ENCODE data around the gene KNL1.

Gene KNL1

DNA sequence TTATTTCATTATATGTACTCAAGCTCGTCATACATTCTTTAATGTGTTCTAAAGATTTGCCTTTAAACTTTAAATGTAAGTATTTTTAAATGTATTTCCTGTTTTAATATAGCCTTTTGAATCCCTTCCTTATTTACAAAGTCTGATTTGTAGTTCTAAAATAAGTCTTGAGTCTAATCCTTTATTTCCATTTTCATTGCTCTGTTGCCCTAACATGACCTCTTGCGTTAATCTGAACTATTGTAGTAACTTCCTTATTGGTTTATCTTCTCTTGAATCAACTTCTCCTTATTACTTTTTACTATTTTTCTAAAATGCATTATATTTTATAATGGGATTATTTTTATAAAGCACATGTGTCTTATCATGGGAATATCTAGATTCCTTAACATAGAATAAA, 24.0 kb downstream of the KNL1 start:
- H3K27ac ChIP-seq = no peak overlapping the region
- DNase-seq (ENCODE audit: low spot score) = no peak
- TF ChIP-seq, protein P1, sequence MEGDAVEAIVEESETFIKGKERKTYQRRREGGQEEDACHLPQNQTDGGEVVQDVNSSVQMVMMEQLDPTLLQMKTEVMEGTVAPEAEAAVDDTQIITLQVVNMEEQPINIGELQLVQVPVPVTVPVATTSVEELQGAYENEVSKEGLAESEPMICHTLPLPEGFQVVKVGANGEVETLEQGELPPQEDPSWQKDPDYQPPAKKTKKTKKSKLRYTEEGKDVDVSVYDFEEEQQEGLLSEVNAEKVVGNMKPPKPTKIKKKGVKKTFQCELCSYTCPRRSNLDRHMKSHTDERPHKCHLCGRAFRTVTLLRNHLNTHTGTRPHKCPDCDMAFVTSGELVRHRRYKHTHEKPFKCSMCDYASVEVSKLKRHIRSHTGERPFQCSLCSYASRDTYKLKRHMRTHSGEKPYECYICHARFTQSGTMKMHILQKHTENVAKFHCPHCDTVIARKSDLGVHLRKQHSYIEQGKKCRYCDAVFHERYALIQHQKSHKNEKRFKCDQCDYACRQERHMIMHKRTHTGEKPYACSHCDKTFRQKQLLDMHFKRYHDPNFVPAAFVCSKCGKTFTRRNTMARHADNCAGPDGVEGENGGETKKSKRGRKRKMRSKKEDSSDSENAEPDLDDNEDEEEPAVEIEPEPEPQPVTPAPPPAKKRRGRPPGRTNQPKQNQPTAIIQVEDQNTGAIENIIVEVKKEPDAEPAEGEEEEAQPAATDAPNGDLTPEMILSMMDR (IDR thresholded peaks at IDR 0.05) = no peak
- no peak overlapping the region for H3K4me3 ChIP-seq

DNA sequence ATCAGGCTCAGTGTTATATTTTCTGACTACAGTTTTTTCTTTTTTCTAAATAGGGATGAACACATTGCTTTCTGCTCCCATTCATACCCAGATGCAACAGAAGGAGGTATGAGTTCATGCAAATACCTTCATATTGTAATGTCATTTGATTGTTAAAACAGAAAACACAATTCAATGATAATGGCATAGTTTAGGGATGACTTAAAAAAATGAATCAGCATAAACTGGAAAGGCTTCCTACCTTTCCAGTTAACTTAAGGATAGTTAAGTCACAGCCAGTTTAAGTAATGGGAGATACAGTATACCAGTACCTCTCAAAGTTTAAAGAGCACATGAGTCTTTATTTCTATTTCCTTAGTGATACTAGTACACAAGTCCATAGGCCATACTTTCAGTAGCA, 24.9 kb downstream of the KNL1 start:
- Histone ChIP-seq H3K4me3 (no peak overlapping the region), H3K27ac (no peak overlapping the region)
- no peak for DNase-seq (ENCODE audit: low spot score)
- TF ChIP-seq, protein P1 (IDR thresholded peaks at IDR 0.05) = no peak

DNA sequence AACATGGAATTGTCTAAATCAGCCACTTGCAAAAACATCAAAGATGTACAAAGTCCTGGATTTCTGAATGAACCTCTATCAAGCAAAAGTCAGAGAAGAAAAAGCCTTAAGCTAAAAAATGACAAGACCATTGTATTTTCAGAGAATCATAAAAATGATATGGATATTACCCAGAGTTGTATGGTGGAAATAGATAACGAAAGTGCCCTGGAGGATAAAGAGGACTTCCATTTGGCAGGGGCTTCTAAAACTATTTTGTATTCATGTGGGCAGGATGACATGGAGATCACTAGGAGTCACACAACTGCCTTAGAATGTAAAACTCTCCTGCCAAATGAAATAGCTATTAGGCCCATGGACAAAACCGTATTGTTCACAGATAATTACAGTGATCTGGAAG, 29.3 kb downstream of the KNL1 start:
- Histone ChIP-seq H3K27ac (no peak overlapping the region), H3K4me3 (no peak overlapping the region)
- no peak for DNase-seq (ENCODE audit: low spot score)
- TF ChIP-seq, protein P1 (IDR thresholded peaks at IDR 0.05) = no peak

DNA sequence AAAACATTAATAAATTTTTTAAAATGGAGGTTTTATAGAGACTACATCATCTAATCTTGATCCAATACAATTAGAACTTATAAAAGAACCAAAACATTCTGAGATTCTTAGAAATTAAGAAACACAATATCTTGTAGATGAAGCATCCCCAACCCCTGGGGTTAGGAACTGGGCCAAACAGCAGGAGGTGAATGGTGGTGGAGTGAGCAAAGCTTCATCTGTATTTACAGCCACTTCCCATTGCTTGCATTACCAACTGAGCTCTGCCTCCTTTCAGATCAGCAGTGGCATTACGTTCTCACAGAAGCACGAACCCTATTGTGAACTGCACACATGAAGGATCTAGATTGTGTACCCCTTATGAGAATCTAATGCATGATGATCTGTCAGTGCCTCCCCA, 36.3 kb downstream of the KNL1 start:
- no peak overlapping the region for H3K27ac ChIP-seq
- TF ChIP-seq, protein P1 (IDR thresholded peaks at IDR 0.05) = no peak
- H3K4me3 ChIP-seq = no peak overlapping the region
- no peak for DNase-seq (ENCODE audit: low spot score)

DNA sequence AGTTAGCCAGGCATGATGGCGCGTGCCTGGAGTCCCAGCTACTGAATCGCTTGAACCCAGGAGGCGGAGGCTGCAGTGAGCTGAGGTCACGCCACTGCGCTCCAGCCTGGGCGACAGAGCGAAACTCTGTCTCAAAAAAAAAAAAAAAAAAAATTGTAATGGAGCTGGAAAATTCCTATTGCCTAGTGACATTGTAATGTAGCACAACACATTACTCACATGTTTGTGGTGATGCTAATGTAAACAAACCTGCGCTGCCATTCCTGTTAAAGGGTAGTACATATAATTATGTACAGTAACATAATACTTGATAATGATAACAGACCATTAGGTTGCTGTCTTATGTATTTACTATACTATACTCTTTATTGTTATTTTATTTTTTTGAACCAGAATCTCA, 39.1 kb downstream of the KNL1 start:
- no peak overlapping the region for H3K4me3 ChIP-seq
- TF ChIP-seq, protein P1 (IDR thresholded peaks at IDR 0.05) = no peak
- H3K27ac ChIP-seq = no peak overlapping the region
- DNase-seq (ENCODE audit: low spot score) = no peak

DNA sequence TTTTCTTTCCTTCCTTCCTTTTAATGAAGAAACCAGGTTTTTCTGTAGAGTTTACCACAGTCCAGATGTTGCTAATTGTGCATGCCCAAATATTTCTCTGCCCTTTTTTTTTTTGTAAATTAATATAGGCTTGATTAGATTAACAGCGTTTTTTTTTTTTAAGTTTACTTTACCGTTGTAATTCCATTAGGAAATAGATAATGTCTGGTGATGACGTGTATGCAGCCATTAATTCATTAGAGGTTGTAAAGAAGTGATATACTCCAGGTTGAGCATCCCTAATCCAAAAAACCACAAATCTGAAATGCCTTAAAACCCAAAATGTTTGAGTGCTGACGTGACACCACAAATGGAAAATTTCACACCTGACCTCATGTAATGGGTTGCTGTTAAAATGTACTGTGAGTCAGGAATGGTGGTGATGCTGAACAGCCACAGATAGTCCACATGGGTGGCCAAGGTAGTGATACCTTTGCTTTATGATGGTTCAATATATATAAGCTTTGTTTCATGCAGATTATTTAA, 43.2 kb downstream of the KNL1 start:
- TF ChIP-seq, protein P1 (IDR thresholded peaks at IDR 0.05) = no peak

DNA sequence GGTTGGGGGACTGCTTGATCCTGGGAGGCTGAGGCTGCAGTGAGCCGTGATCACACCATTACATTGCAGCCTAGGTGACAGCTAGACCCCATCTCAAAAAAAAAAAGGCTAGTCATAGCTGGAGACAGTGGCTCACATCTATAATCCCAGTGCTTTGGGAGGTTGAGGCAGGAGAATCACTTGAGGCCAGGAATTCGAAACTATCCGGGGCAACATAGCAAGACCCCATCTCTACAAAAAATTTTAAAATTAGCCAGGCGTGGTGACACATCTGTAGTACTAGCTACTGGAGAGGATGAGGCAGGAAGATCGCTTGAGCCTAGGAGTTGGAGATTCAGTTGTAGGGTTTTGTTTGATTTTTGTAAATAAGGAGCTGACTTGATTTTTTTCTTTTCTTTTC, 45.6 kb downstream of the KNL1 start:
- DNase-seq (ENCODE audit: low spot score) = no peak
- Histone ChIP-seq H3K4me3 (no peak overlapping the region), H3K27ac (no peak overlapping the region)
- TF ChIP-seq, protein P1 (IDR thresholded peaks at IDR 0.05) = no peak

More for the DNA sequence above, 43.2 kb downstream of the KNL1 start:
- Histone ChIP-seq H3K27ac (no peak overlapping the region), H3K4me3 (no peak overlapping the region)
- DNase-seq (ENCODE audit: low spot score) = no peak
